H1 (cell line): Measurements from ENCODE around the gene GRM8. TPM values are rescaled to one million over a fixed set of nuclear protein-coding genes. Genes with fewer than 3 reads are reported as not detected.
A peak's percentile ranks its signal among the peaks of the same experiment; 100 is the strongest.

ENCODE experiments used
- CTCF ChIA-PET: fragments of 300-600 bp; sonication (Branson Sonifier 250); formaldehyde crosslinking; loops from one replicate; lab custom pipeline; 2021; ENCODE audit not compliant: partially characterized antibody; lab: Charles Lee
- POLR2A ChIA-PET: fragments of 300-600 bp; sonication (Branson Sonifier 250); formaldehyde crosslinking; loops from one replicate; lab custom pipeline; 2021; ENCODE audit warnings: inconsistent platforms; ENCODE audit not compliant: partially characterized antibody; lab: Charles Lee
- DNase-seq, 2 experiments: peaks; one replicate each; pipeline versions ENCODE4 v3.0.0 to v3.0.0-alpha.2; 2010 to 2022; ENCODE audit warnings: low spot score in 2 of 2, low read depth in 1 of 2, mixed read lengths in 1 of 2
- FAIRE-seq: peaks from 2 replicates; lab custom pipeline; 2011; peaks lifted over from hg19 to GRCh38; lab: Jason Lieb, UNC
- H2AFZ ChIP-seq: 2 replicates; pipeline ENCODE4 v1.8.1; 2012; ENCODE audit warnings: low read length, inconsistent platforms
- H2AK5ac ChIP-seq: 2 replicates; pipeline ENCODE4 v1.6.1; 2013; ENCODE audit warnings: low read depth, low read length
- H2BK120ac ChIP-seq: replicated peaks from 2 replicates; pipeline ENCODE3; 2013; ENCODE audit warnings: low read depth, low read length, inconsistent platforms
- H2BK12ac ChIP-seq: 2 replicates; pipeline ENCODE4 v1.6.1; 2013; ENCODE audit warnings: low read depth, low read length
- H2BK15ac ChIP-seq: 2 replicates; pipeline ENCODE4 v1.6.1; 2013; ENCODE audit warnings: low read length
- H2BK20ac ChIP-seq: 2 replicates; pipeline ENCODE4 v1.6.1; 2013; ENCODE audit warnings: low read length
- H2BK5ac ChIP-seq: 2 replicates; pipeline ENCODE4 v1.6.1; 2013; ENCODE audit warnings: low read depth, low read length
- H3K14ac ChIP-seq: 2 replicates; pipeline ENCODE4 v1.6.1; 2013; ENCODE audit warnings: inconsistent platforms; ENCODE audit not compliant: insufficient read length
- H3K18ac ChIP-seq: 2 replicates; pipeline ENCODE4 v1.6.1; 2013; ENCODE audit warnings: low read length; ENCODE audit errors: extremely low read depth
- H3K23ac ChIP-seq: 2 replicates; pipeline ENCODE4 v1.6.1; 2013; ENCODE audit warnings: inconsistent platforms; ENCODE audit not compliant: insufficient read length
- H3K23me2 ChIP-seq: 2 replicates; pipeline ENCODE4 v1.6.1; 2013; ENCODE audit warnings: low read depth, low read length
- H3K27ac ChIP-seq: 2 replicates; pipeline ENCODE4 v1.6.1; 2011; ENCODE audit warnings: low read depth, low read length, inconsistent platforms
- H3K27me3 ChIP-seq, 4 experiments: replicated peaks in 1 of 4; 1 replicate in 1 of 4; 2 replicates in 3 of 4; pipeline versions ENCODE4 v1.6.1 to v1.8.1; 2011 to 2013; ENCODE audit warnings: low read length in 3 of 4, mild to moderate bottlenecking in 3 of 4, inconsistent platforms in 2 of 4, mixed read lengths in 2 of 4, moderate library complexity in 1 of 4; ENCODE audit not compliant: control insufficient read depth in 3 of 4, insufficient read depth in 3 of 4; ENCODE audit errors: extremely low read depth in 1 of 4
- H3K36me3 ChIP-seq, 4 experiments: 2 replicates each; pipeline versions ENCODE4 v1.6.1 to v1.8.1; 2011 to 2013; ENCODE audit warnings: mild to moderate bottlenecking in 4 of 4, low read length in 3 of 4, moderate library complexity in 2 of 4, control low read depth in 1 of 4, inconsistent platforms in 1 of 4; ENCODE audit not compliant: insufficient read depth in 4 of 4, control insufficient read depth in 2 of 4
- H3K4ac ChIP-seq: replicated peaks from 2 replicates; pipeline ENCODE3; 2013; ENCODE audit warnings: low read length, low read depth, mixed read lengths, inconsistent platforms; ENCODE audit not compliant: insufficient read length
- H3K4me1 ChIP-seq, 4 experiments: replicated peaks in 1 of 4; 1 replicate in 1 of 4; 2 replicates in 3 of 4; pipeline versions ENCODE4 v1.6.1 to v1.8.1; 2011 to 2013; ENCODE audit warnings: low read length in 3 of 4, inconsistent platforms in 2 of 4, mixed read lengths in 1 of 4; ENCODE audit not compliant: insufficient read depth in 4 of 4, control insufficient read depth in 3 of 4
- H3K4me2 ChIP-seq, 2 experiments: 2 replicates each; pipeline versions ENCODE4 v1.6.1 to v1.8.1; 2011 to 2013; ENCODE audit warnings: low read depth in 2 of 2, low read length in 2 of 2, control low read depth in 1 of 2, inconsistent platforms in 1 of 2, mild to moderate bottlenecking in 1 of 2; ENCODE audit not compliant: insufficient read depth in 1 of 2
- H3K4me3 ChIP-seq, 4 experiments: fragments of 200-600, 300-600 bp in 1 of 4; sonication (generic), shearing (Covaris generic), sonication (Bioruptor Twin) in 1 of 4; 2 replicates each; pipeline versions ENCODE4 v1.5.1 to v1.8.1; 2011 to 2016; ENCODE audit warnings: low read length in 4 of 4, low read depth in 3 of 4, control low read depth in 2 of 4, inconsistent platforms in 2 of 4, mild to moderate bottlenecking in 2 of 4, mixed read lengths in 1 of 4, moderate library complexity in 1 of 4; ENCODE audit not compliant: insufficient read depth in 2 of 4; ENCODE audit errors: extremely low read depth in 1 of 4
- H3K56ac ChIP-seq: replicated peaks from 2 replicates; pipeline ENCODE3; 2013; ENCODE audit warnings: low read depth, mild to moderate bottlenecking, mixed read lengths, low read length, inconsistent platforms; ENCODE audit not compliant: insufficient read length
- H3K79me1 ChIP-seq: 2 replicates; pipeline ENCODE4 v1.6.1; 2013; ENCODE audit warnings: low read depth, low read length, control low read depth
- H3K79me2 ChIP-seq, 2 experiments: 2 replicates each; pipeline versions ENCODE4 v1.6.1 to v1.8.1; 2012 to 2013; ENCODE audit warnings: low read length in 2 of 2, mild to moderate bottlenecking in 2 of 2, inconsistent platforms in 1 of 2; ENCODE audit not compliant: insufficient read depth in 2 of 2, control insufficient read depth in 1 of 2
- H3K9ac ChIP-seq, 4 experiments: replicated peaks in 1 of 4; 1 replicate in 1 of 4; 2 replicates in 3 of 4; pipeline versions ENCODE4 v1.6.1 to v1.8.1; 2011 to 2013; ENCODE audit warnings: low read depth in 3 of 4, low read length in 3 of 4, control low read depth in 2 of 4, mild to moderate bottlenecking in 2 of 4, moderate library complexity in 2 of 4, inconsistent platforms in 1 of 4; ENCODE audit errors: extremely low read depth in 1 of 4
- H3K9me3 ChIP-seq, 2 experiments: 2 replicates each; pipeline versions ENCODE4 v1.6.1 to v1.8.1; 2012 to 2013; ENCODE audit warnings: mild to moderate bottlenecking in 2 of 2, moderate library complexity in 2 of 2, control low read depth in 1 of 2, inconsistent platforms in 1 of 2, low read depth in 1 of 2, low read length in 1 of 2, mixed read lengths in 1 of 2; ENCODE audit not compliant: insufficient read depth in 2 of 2
- H4K20me1 ChIP-seq, 2 experiments: replicated peaks in 1 of 2; 2 replicates each; pipeline versions ENCODE3 to v1.8.1; 2011 to 2013; ENCODE audit warnings: inconsistent platforms in 2 of 2, low read length in 2 of 2, mild to moderate bottlenecking in 1 of 2; ENCODE audit not compliant: insufficient read depth in 2 of 2, control insufficient read depth in 1 of 2
- H4K5ac ChIP-seq: 2 replicates; pipeline ENCODE4 v1.6.1; 2013; ENCODE audit warnings: low read length, low read depth, mixed read lengths, inconsistent platforms; ENCODE audit not compliant: insufficient read length
- H4K8ac ChIP-seq: 2 replicates; pipeline ENCODE4 v1.8.0; 2013; ENCODE audit warnings: mild to moderate bottlenecking, moderate library complexity, low read length, inconsistent platforms; ENCODE audit not compliant: insufficient read depth; ENCODE audit errors: extremely low read depth
- H4K91ac ChIP-seq: replicated peaks from 2 replicates; pipeline ENCODE3; 2013; ENCODE audit warnings: low read length, mixed read lengths, inconsistent platforms; ENCODE audit not compliant: insufficient read length
- BACH1 ChIP-seq: IDR thresholded peaks from 2 replicates; pipeline ENCODE4 v1.6.1; 2012; ENCODE audit warnings: low read length, improper control_type of control experiment
- CBX8 ChIP-seq: fragments of 300-800, 300-1000 bp; sonication (generic); IDR thresholded peaks from 2 replicates; pipeline ENCODE4 v1.7.1; 2016; ENCODE audit warnings: low read depth, low read length, borderline replicate concordance
- CTCF ChIP-seq, 3 experiments: IDR thresholded peaks; 1 replicate in 2 of 3; 2 replicates in 1 of 3; pipeline versions ENCODE4 v1.5.1 to v1.6.1; 2011; ENCODE audit warnings: low read length in 3 of 3, mild to moderate bottlenecking in 3 of 3, inconsistent platforms in 2 of 3, low read depth in 1 of 3, moderate library complexity in 1 of 3; ENCODE audit not compliant: insufficient read depth in 1 of 3; ENCODE audit errors: control extremely low read depth in 1 of 3
- KDM1A ChIP-seq: fragments of 200-600, 300-600 bp; sonication (generic); IDR thresholded peaks from 2 replicates; pipeline ENCODE4 v1.7.1; 2016; ENCODE audit warnings: mild to moderate bottlenecking, low read length, borderline replicate concordance
- POLR2AphosphoS5 ChIP-seq: IDR thresholded peaks from 2 replicates; pipeline ENCODE4 v1.6.1; 2011; ENCODE audit warnings: low read depth, low read length
- RAD21 ChIP-seq, 2 experiments: IDR thresholded peaks in 1 of 2; conservative IDR thresholded peaks in 1 of 2; 2 replicates each; pipeline ENCODE4 v1.6.1; 2011; ENCODE audit warnings: low read depth in 2 of 2, low read length in 2 of 2, improper control_type of control experiment in 1 of 2, inconsistent platforms in 1 of 2, mild to moderate bottlenecking in 1 of 2, moderate library complexity in 1 of 2
- RXRA ChIP-seq: IDR thresholded peaks from 2 replicates; pipeline ENCODE4 v1.6.1; 2011; ENCODE audit warnings: low read depth, mild to moderate bottlenecking, low read length, moderate library complexity; ENCODE audit not compliant: insufficient read depth
- SIX5 ChIP-seq: IDR thresholded peaks from 2 replicates; pipeline ENCODE4 v1.6.1; 2011; ENCODE audit warnings: mild to moderate bottlenecking, low read depth, low read length
- TAF1 ChIP-seq: IDR thresholded peaks from 2 replicates; pipeline ENCODE4 v1.6.1; 2011; ENCODE audit warnings: mild to moderate bottlenecking, low read depth, low read length
- TAF7 ChIP-seq: optimal IDR thresholded peaks from 2 replicates; pipeline ENCODE3; 2011; ENCODE audit warnings: low read depth, mild to moderate bottlenecking, inconsistent platforms, low read length, moderate library complexity, borderline replicate concordance
- WGBS, 2 experiments: shearing (Covaris generic) in 1 of 2; methylation state at CpG; one replicate each; pipeline versions ENCODE4 v1.1.6 to v1.1.7; 2013 to 2015; ENCODE audit warnings: low lambda C conversion rate in 2 of 2, mixed read lengths in 2 of 2, inconsistent platforms in 1 of 2, low coverage in 1 of 2, missing lambda C conversion rate in 1 of 2; ENCODE audit not compliant: insufficient replicate concordance in 2 of 2, insufficient coverage in 1 of 2, insufficient read length in 1 of 2; ENCODE audit errors: extremely low coverage in 1 of 2, missing lambda C conversion rate in 1 of 2; 5-methylcytosine and 5-hydroxymethylcytosine counted together
- polyA plus RNA-seq, 7 experiments: library from polyadenylated mRNA; depleted of rRNA in 3 of 7; stranded (reverse) in 5 of 7; unstranded in 2 of 7; fragments of >200 nt in 5 of 7; fragments of 200-250 nt in 2 of 7; gene quantifications; 1 replicate in 5 of 7; 2 replicates in 1 of 7; 4 replicates in 1 of 7; pipeline versions ENCODE4 v1.2.1 to v1.2.3, GENCODE V29; 2011 to 2013; ENCODE audit warnings: missing spikeins in 2 of 7, mixed read lengths in 2 of 7
- total RNA-seq: library from RNA; stranded (reverse); fragmentation: NEBNext Ultra II Directional; extraction: Animal tissue kit (Norgen Biotek cat#: 25700); gene quantifications from 2 replicates; pipeline ENCODE4 v1.2.1, GENCODE V29; 2021

Gene GRM8
- total and polyA plus RNA-seq, 2 of the 8 experiments (the other 6 are each of a cell fraction or from before 2014, with no cell fraction given), result 2.6 to 2.8 TPM

- Histone ChIP-seq H3K56ac (no peak overlapping the region), H3K14ac (no peak overlapping the region), H2AFZ (peak overlapping the region; percentile 58; the same call in 1 of the 2 replicates), H3K4me2 (no peak overlapping the region), H3K27me3 (no peaks in the 10 kb centered on the region), H4K5ac (no peak overlapping the region), H3K4ac (peak overlapping the region; percentile 91), H4K91ac (no peak overlapping the region), H3K27ac (no peak overlapping the region), H3K9ac (no peak overlapping the region), H3K4me1 (no peaks in the 10 kb centered on the region), H2AK5ac (no peak overlapping the region), H3K36me3 (no peaks in the 10 kb centered on the region), H2BK12ac (peak overlapping the region; percentile 80; the same call in 1 of the 2 replicates), H3K4me3 (no peak overlapping the region), H2BK120ac (no peak overlapping the region), H4K8ac (no peak overlapping the region), H3K9me3 (no peaks in the 10 kb centered on the region), H4K20me1 (no peaks in the 10 kb centered on the region), H2BK20ac (no peak overlapping the region), H3K23ac (no peak overlapping the region), H3K18ac (no peak overlapping the region), H3K23me2 (no peaks in the 10 kb centered on the region), H3K79me2 (no peaks in the 10 kb centered on the region), H3K79me1 (no peaks in the 10 kb centered on the region), H2BK15ac (no peak overlapping the region), H2BK5ac (no peak overlapping the region; the same call in 1 of the 2 replicates)
- no peak for FAIRE-seq
- 95% methylated on average over 14 of the region's 14 CpGs; no CpG with 5 or more reads in 1 of the 2 experiments for WGBS, 2 experiments
- CTCF ChIA-PET, result interaction anchor here (1.3 kb wide), 1 partner anchor 9 kb away, joined by 3 read pairs; no protein-coding TSS in a partner anchor
- POLR2A ChIA-PET, result no interaction called here
- DNase-seq, result no peak
- no peak for TF ChIP-seq KDM1A
- no peak for TF ChIP-seq RAD21 (IDR thresholded peaks at IDR 0.05 in 1 of 2, conservative IDR thresholded peaks at IDR 0.05 in 1 of 2; ENCODE audit: low read depth in 2 of 2, low read length in 2 of 2)
- TF ChIP-seq CTCF (IDR thresholded peaks at IDR 0.05; ENCODE audit: control extremely low read depth in 1 of 3, insufficient read depth in 1 of 3, low read depth in 1 of 3, low read length in 3 of 3), result no peak
- no peak for TF ChIP-seq RXRA
- TF ChIP-seq TAF7, result no peak
- TF ChIP-seq SIX5, result no peak
- TF ChIP-seq CBX8, result no peak
- no peak for TF ChIP-seq TAF1
- TF ChIP-seq POLR2AphosphoS5, result no peak
- TF ChIP-seq BACH1, result no peak
Observed at GRCh38 chr7:126667742-126668366, 584.9 kb downstream of the GRM8 start.
